ENCODE results near the gene KCNK3.
"Not testable (repeated sequence)": the region's sequence is repeated elsewhere in the genome, so short reads cannot be mapped to it uniquely, and the experiment has no call there.

KCNK3 gene

GRCh38 chr2:26653207-26654060, 39.1 kb upstream of the KCNK3 start:
- 87% methylated on average over 11 of the region's 13 CpGs for WGBS
- Histone ChIP-seq H4K91ac (ENCODE audit: low read length) (peak overlapping the region; percentile 73), H2BK15ac (ENCODE audit: low read depth, poor library complexity, severe bottlenecking) (no peak overlapping the region)

DNA sequence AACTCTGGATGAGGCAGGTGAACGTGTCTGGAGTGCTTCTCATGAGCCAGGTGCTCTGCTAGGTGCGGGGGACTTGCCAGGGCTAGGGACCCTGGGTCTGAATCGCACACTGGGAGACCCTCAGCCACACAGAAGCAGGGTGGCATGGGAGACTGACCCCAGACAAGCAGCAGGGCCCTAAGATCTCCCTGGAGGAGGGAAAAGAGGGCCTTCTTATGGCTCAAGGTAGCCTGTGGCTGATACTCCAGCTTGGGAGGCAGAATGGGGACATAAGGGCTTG, 38.5 kb upstream of the KCNK3 start:
- Histone ChIP-seq H2BK12ac (ENCODE audit: low read length in 2 of 2) (peak overlapping the region; percentile 15 to 46), H3K27ac (ENCODE audit: low read length, poor library complexity, severe bottlenecking) (no peak overlapping the region), H3K9me3 (ENCODE audit: control insufficient read depth, low read length) (no peaks in the 10 kb centered on the region), H3K18ac (ENCODE audit: low read depth in 1 of 2, low read length in 2 of 2) (peak overlapping the region in 1 of 2 experiments; percentile 69), H3K79me1 (replicated peaks; ENCODE audit: low read length, poor library complexity, severe bottlenecking) (no peaks in the 10 kb centered on the region), H3K4ac (ENCODE audit: low read depth in 1 of 2, low read length in 2 of 2) (peak overlapping the region in 1 of 2 experiments; percentile 82), H3K4me1 (ENCODE audit: control insufficient read depth, insufficient read depth, low read depth, low read length) (no peaks in the 10 kb centered on the region), H2AK5ac (ENCODE audit: low read length, severe bottlenecking) (no peak overlapping the region), H3K23ac (ENCODE audit: low read length in 2 of 2) (no peak overlapping the region), H2BK15ac (ENCODE audit: low read depth, poor library complexity, severe bottlenecking) (no peak overlapping the region), H3K4me2 (ENCODE audit: low read length, poor library complexity, severe bottlenecking) (no peak overlapping the region), H3K4me3 (ENCODE audit: insufficient read depth in 1 of 2, low read depth in 1 of 2, low read length in 2 of 2) (no peak overlapping the region), H2BK120ac (ENCODE audit: low read depth, low read length) (no peak overlapping the region), H3K9ac (ENCODE audit: low read length) (no peak overlapping the region), H3K14ac (ENCODE audit: low read length in 2 of 2) (no peak overlapping the region), H4K8ac (ENCODE audit: low read length) (no peak overlapping the region), H2BK5ac (ENCODE audit: low read depth, low read length, poor library complexity, severe bottlenecking) (no peak overlapping the region), H3K36me3 (ENCODE audit: control insufficient read depth in 1 of 2, insufficient read depth in 2 of 2, low read depth in 1 of 2, low read length in 2 of 2) (no peaks in the 10 kb centered on the region), H4K91ac (ENCODE audit: low read length) (peak overlapping the region; percentile 73), H3K27me3 (ENCODE audit: control insufficient read depth in 1 of 2, insufficient read depth in 1 of 2, low read length in 2 of 2) (peaks cover 17 to 55% of the 10 kb centered on the region in 2 experiments), H2AFZ (ENCODE audit: low read depth, low read length) (no peak overlapping the region)
- no peak for DNase-seq
- WGBS, result 83% methylated on average over 3 of the region's 3 CpGs

More at GRCh38 chr2:26653207-26654060, 39.1 kb upstream of the KCNK3 start:
- H3K4me3 ChIP-seq (ENCODE audit: insufficient read depth in 1 of 2, low read depth in 1 of 2, low read length in 2 of 2), result no peak overlapping the region
- no peaks in the 10 kb centered on the region for H3K4me1 ChIP-seq (ENCODE audit: control insufficient read depth, insufficient read depth, low read depth, low read length)
- no peak overlapping the region for H2AK5ac ChIP-seq (ENCODE audit: low read length, severe bottlenecking)
- H3K14ac ChIP-seq (ENCODE audit: low read length in 2 of 2), result peak overlapping the region in 1 of 2 experiments; percentile 35
- H3K27ac ChIP-seq (ENCODE audit: low read length, poor library complexity, severe bottlenecking), result no peak overlapping the region
- H3K36me3 ChIP-seq (ENCODE audit: control insufficient read depth in 1 of 2, insufficient read depth in 2 of 2, low read depth in 1 of 2, low read length in 2 of 2), result no peaks in the 10 kb centered on the region
- peak overlapping the region in 1 of 2 experiments; percentile 82 for H3K4ac ChIP-seq (ENCODE audit: low read depth in 1 of 2, low read length in 2 of 2)
- H3K9me3 ChIP-seq (ENCODE audit: control insufficient read depth, low read length), result no peaks in the 10 kb centered on the region
- no peak overlapping the region for H2AFZ ChIP-seq (ENCODE audit: low read depth, low read length)
- H2BK5ac ChIP-seq (ENCODE audit: low read depth, low read length, poor library complexity, severe bottlenecking), result no peak overlapping the region
- peaks cover 22 to 53% of the 10 kb centered on the region in 2 experiments for H3K27me3 ChIP-seq (ENCODE audit: control insufficient read depth in 1 of 2, insufficient read depth in 1 of 2, low read length in 2 of 2)
- H2BK120ac ChIP-seq (ENCODE audit: low read depth, low read length), result no peak overlapping the region
- H3K4me2 ChIP-seq (ENCODE audit: low read length, poor library complexity, severe bottlenecking), result no peak overlapping the region
- no peak overlapping the region for H3K9ac ChIP-seq (ENCODE audit: low read length)
- peak overlapping the region; percentile 46 to 95 for H2BK12ac ChIP-seq (ENCODE audit: low read length in 2 of 2)
- DNase-seq, result no peak
- peak overlapping the region; percentile 1 to 86 for H3K18ac ChIP-seq (ENCODE audit: low read depth in 1 of 2, low read length in 2 of 2)
- no peaks in the 10 kb centered on the region for H3K79me1 ChIP-seq (replicated peaks; ENCODE audit: low read length, poor library complexity, severe bottlenecking)
- H4K8ac ChIP-seq (ENCODE audit: low read length), result no peak overlapping the region
- no peak overlapping the region for H3K23ac ChIP-seq (ENCODE audit: low read length in 2 of 2)

DNA sequence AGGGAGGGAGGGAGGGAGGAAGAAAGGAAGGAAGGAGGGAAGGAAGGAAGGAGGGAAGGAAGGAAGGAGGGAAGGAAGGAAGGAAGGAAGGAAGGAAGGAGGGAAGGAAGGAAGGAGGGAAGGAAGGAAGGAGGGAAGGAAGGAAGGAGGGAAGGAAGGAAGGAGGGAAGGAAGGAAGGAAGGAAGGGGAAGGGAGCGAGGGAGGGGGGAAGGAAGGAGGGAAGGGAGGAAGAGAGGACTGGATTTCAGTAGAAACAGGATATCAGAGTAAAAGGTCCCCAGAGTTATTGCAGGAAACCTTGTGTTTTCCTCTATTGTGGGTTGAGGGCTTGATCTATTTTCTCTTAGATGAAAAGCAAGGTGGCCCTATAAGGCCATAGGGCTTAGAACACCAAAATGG, 37.4 kb upstream of the KCNK3 start:
- H3K4me1 ChIP-seq (ENCODE audit: control insufficient read depth, insufficient read depth, low read depth, low read length); H2BK12ac ChIP-seq (ENCODE audit: low read length in 2 of 2); H3K14ac ChIP-seq (ENCODE audit: low read length in 2 of 2); H3K4me3 ChIP-seq (ENCODE audit: insufficient read depth in 1 of 2, low read depth in 1 of 2, low read length in 2 of 2); H2AK5ac ChIP-seq (ENCODE audit: low read length, severe bottlenecking); H3K36me3 ChIP-seq (ENCODE audit: control insufficient read depth in 1 of 2, insufficient read depth in 2 of 2, low read depth in 1 of 2, low read length in 2 of 2); H2BK15ac ChIP-seq (ENCODE audit: low read depth, poor library complexity, severe bottlenecking); H2AFZ ChIP-seq (ENCODE audit: low read depth, low read length); H3K4ac ChIP-seq (ENCODE audit: low read depth in 1 of 2, low read length in 2 of 2); H3K79me1 ChIP-seq (replicated peaks; ENCODE audit: low read length, poor library complexity, severe bottlenecking); DNase-seq; H4K8ac ChIP-seq (ENCODE audit: low read length); H3K27ac ChIP-seq (ENCODE audit: low read length, poor library complexity, severe bottlenecking); H3K23ac ChIP-seq (ENCODE audit: low read length in 2 of 2); H3K4me2 ChIP-seq (ENCODE audit: low read length, poor library complexity, severe bottlenecking); H3K18ac ChIP-seq (ENCODE audit: low read depth in 1 of 2, low read length in 2 of 2); H2BK120ac ChIP-seq (ENCODE audit: low read depth, low read length); H2BK5ac ChIP-seq (ENCODE audit: low read depth, low read length, poor library complexity, severe bottlenecking); H4K91ac ChIP-seq (ENCODE audit: low read length); H3K9ac ChIP-seq (ENCODE audit: low read length): not testable (repeated sequence)
- H3K9me3 ChIP-seq (ENCODE audit: control insufficient read depth, low read length), result peaks cover 10% of the 10 kb centered on the region
- 79% methylated on average over 1 of the region's 1 CpG for WGBS
- peaks cover 6 to 51% of the 10 kb centered on the region in 2 experiments for H3K27me3 ChIP-seq (ENCODE audit: control insufficient read depth in 1 of 2, insufficient read depth in 1 of 2, low read length in 2 of 2)

DNA sequence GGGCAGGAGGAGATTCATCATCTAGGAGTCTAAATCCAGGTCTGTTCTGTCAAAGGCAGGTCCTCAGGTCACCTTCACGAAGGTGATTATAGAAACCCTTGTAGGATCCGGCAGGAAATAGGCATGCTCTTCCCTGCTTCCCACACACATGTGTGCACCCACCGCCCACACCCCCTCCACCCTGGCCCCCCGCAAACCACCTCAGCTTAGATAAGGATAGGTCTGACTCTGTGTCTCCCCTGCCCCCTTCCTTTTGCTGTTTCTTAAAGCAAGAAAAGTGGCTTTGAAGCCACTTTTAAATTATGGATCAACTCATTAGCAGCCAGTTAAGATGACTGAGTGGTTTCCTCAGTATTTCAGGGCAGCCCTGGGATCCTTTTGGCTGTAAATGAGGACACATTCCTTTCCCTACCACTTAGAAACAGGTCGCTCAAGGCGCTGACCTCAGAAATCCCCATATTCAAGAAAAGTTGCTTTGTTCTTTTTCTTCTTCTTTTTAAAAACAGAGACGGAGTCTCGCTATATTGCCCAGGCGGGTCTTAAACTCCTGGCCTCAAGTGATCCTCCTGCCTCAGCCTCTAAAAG, 36.8 kb upstream of the KCNK3 start:
- Histone ChIP-seq H2BK12ac (ENCODE audit: low read length in 2 of 2) (no peak overlapping the region), H3K18ac (ENCODE audit: low read depth in 1 of 2, low read length in 2 of 2) (no peak overlapping the region), H3K79me1 (replicated peaks; ENCODE audit: low read length, poor library complexity, severe bottlenecking) (no peaks in the 10 kb centered on the region), H3K4ac (ENCODE audit: low read depth in 1 of 2, low read length in 2 of 2) (no peak overlapping the region), H4K91ac (ENCODE audit: low read length) (no peak overlapping the region), H2BK15ac (ENCODE audit: low read depth, poor library complexity, severe bottlenecking) (no peak overlapping the region), H2BK5ac (ENCODE audit: low read depth, low read length, poor library complexity, severe bottlenecking) (no peak overlapping the region), H2AK5ac (ENCODE audit: low read length, severe bottlenecking) (no peak overlapping the region), H2AFZ (ENCODE audit: low read depth, low read length) (no peak overlapping the region), H3K4me1 (ENCODE audit: control insufficient read depth, insufficient read depth, low read depth, low read length) (no peaks in the 10 kb centered on the region), H3K27me3 (ENCODE audit: control insufficient read depth in 1 of 2, insufficient read depth in 1 of 2, low read length in 2 of 2) (peaks cover 0 to 45% of the 10 kb centered on the region in 2 experiments), H4K8ac (ENCODE audit: low read length) (no peak overlapping the region), H3K4me2 (ENCODE audit: low read length, poor library complexity, severe bottlenecking) (no peak overlapping the region), H2BK120ac (ENCODE audit: low read depth, low read length) (no peak overlapping the region), H3K23ac (ENCODE audit: low read length in 2 of 2) (no peak overlapping the region), H3K36me3 (ENCODE audit: control insufficient read depth in 1 of 2, insufficient read depth in 2 of 2, low read depth in 1 of 2, low read length in 2 of 2) (no peaks in the 10 kb centered on the region), H3K9me3 (ENCODE audit: control insufficient read depth, low read length) (peaks cover 13% of the 10 kb centered on the region), H3K27ac (ENCODE audit: low read length, poor library complexity, severe bottlenecking) (no peak overlapping the region), H3K14ac (ENCODE audit: low read length in 2 of 2) (no peak overlapping the region), H3K9ac (ENCODE audit: low read length) (no peak overlapping the region), H3K4me3 (ENCODE audit: insufficient read depth in 1 of 2, low read depth in 1 of 2, low read length in 2 of 2) (no peak overlapping the region)
- 91% methylated on average over 8 of the region's 9 CpGs for WGBS
- DNase-seq, result no peak

All from mesenchymal stem cell (in vitro differentiated cells and primary cell).